ENCODE results near the gene CCSAP. TPM values are rescaled to one million over a fixed set of nuclear protein-coding genes. Genes with fewer than 3 reads are reported as not detected.

CCSAP gene
- polyA plus RNA-seq, 3 donors: 5.2 to 12.2 (median 6.7) TPM

DNA sequence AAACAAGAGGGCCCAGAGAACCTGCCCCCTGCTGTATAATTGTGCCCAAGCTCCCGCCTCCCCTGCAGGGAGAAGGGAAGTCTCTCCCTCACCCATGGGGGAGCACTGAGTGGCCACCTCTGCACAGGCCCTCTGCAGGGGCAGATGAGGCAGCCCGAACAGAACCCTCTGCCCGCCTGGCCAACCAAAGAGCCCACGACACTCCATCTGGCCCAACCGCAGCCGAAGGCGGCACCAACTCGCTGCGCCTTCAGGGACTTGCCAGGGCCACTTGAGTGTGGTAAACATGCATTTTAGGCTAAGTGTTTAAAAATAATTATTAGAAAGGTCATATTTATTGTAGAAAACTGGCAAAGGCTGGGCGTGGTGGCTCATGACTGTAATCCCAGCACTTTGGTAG is 34.6 kb upstream of the CCSAP start:
- Histone ChIP-seq H3K36me3 (replicated peaks in 1 of 2; ENCODE audit: control insufficient read depth in 1 of 2, insufficient read depth in 2 of 2, low read length in 2 of 2) (no peaks in the 10 kb centered on the region), H3K79me2 (ENCODE audit: insufficient read depth, low read length) (no peaks in the 10 kb centered on the region), H3K9me3 (replicated peaks in 1 of 2; ENCODE audit: control insufficient read depth in 1 of 2, insufficient read depth in 1 of 2, low read length in 2 of 2) (no peaks in the 10 kb centered on the region), H3K27ac (ENCODE audit: low read depth in 1 of 2, low read length in 2 of 2) (no peak overlapping the region), H3K27me3 (ENCODE audit: control insufficient read depth in 2 of 2, insufficient read depth in 2 of 2, low read length in 2 of 2) (no peaks in the 10 kb centered on the region), H3K4me2 (replicated peaks; ENCODE audit: extremely low read depth, low read length, poor library complexity, severe bottlenecking) (no peak overlapping the region), H4K20me1 (ENCODE audit: insufficient read depth, low read length) (no peaks in the 10 kb centered on the region), H2AFZ (ENCODE audit: insufficient read depth, low read depth, low read length, poor library complexity, severe bottlenecking) (no peak overlapping the region), H3K4me3 (replicated peaks in 1 of 3; ENCODE audit: low read depth in 2 of 3, low read length in 3 of 3) (no peak overlapping the region), H3K4me1 (ENCODE audit: control insufficient read depth in 1 of 2, insufficient read depth in 2 of 2, low read length in 2 of 2) (no peaks in the 10 kb centered on the region), H3K9ac (ENCODE audit: insufficient read depth, low read length, poor library complexity, severe bottlenecking) (no peak overlapping the region)
- intact Hi-C loops (cut with micrococcal nuclease): no loop called here
- Mint-ChIP-seq H3K9me3 (peaks cover 0 to 5% (median 0%) of the 10 kb centered on the region in 7 donors), H3K36me3 (no peaks in the 10 kb centered on the region), H3K27ac (no peak overlapping the region), H3K4me1 (no peaks in the 10 kb centered on the region), H3K27me3 (ENCODE audit: low read depth in 3 of 3) (peaks cover 2 to 20% (median 3%) of the 10 kb centered on the region in 3 donors), H3K4me3 (no peak overlapping the region)
- TF ChIP-seq, protein P1, sequence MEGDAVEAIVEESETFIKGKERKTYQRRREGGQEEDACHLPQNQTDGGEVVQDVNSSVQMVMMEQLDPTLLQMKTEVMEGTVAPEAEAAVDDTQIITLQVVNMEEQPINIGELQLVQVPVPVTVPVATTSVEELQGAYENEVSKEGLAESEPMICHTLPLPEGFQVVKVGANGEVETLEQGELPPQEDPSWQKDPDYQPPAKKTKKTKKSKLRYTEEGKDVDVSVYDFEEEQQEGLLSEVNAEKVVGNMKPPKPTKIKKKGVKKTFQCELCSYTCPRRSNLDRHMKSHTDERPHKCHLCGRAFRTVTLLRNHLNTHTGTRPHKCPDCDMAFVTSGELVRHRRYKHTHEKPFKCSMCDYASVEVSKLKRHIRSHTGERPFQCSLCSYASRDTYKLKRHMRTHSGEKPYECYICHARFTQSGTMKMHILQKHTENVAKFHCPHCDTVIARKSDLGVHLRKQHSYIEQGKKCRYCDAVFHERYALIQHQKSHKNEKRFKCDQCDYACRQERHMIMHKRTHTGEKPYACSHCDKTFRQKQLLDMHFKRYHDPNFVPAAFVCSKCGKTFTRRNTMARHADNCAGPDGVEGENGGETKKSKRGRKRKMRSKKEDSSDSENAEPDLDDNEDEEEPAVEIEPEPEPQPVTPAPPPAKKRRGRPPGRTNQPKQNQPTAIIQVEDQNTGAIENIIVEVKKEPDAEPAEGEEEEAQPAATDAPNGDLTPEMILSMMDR (IDR thresholded peaks at IDR 0.05): no peak
- WGBS (ENCODE audit: insufficient coverage): 100% methylated on average over 6 of the region's 10 CpGs
- DNase-seq: no peak

DNA sequence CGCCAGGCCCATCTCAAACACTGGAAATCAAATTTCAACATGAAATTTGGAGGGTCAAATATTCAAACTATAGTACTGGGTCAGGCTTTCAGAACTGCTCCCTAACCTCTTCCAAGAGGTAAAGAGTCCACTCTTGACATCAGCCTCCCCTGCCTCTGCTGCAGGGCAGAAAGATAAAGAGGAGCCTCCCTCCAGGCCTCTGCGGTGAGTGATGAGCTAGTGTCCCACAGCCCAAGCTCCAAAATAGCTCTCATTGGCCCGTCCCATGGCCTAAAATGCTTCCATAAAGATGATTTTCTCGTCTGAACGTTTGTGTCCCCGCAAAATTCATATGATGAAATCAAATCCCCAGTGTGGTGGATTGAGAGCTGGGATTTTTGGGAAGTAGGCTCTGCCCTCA is 33.7 kb upstream of the CCSAP start:
- Histone ChIP-seq H4K20me1 (ENCODE audit: insufficient read depth, low read length) (no peaks in the 10 kb centered on the region), H3K9me3 (replicated peaks in 1 of 2; ENCODE audit: control insufficient read depth in 1 of 2, insufficient read depth in 1 of 2, low read length in 2 of 2) (no peaks in the 10 kb centered on the region), H3K27me3 (ENCODE audit: control insufficient read depth in 2 of 2, insufficient read depth in 2 of 2, low read length in 2 of 2) (peaks cover 0 to 5% of the 10 kb centered on the region in 2 donors), H3K79me2 (ENCODE audit: insufficient read depth, low read length) (no peaks in the 10 kb centered on the region), H3K36me3 (replicated peaks in 1 of 2; ENCODE audit: control insufficient read depth in 1 of 2, insufficient read depth in 2 of 2, low read length in 2 of 2) (no peaks in the 10 kb centered on the region), H3K4me2 (replicated peaks; ENCODE audit: extremely low read depth, low read length, poor library complexity, severe bottlenecking) (no peak overlapping the region), H3K4me1 (ENCODE audit: control insufficient read depth in 1 of 2, insufficient read depth in 2 of 2, low read length in 2 of 2) (no peaks in the 10 kb centered on the region), H3K9ac (ENCODE audit: insufficient read depth, low read length, poor library complexity, severe bottlenecking) (no peak overlapping the region), H2AFZ (ENCODE audit: insufficient read depth, low read depth, low read length, poor library complexity, severe bottlenecking) (no peak overlapping the region), H3K27ac (ENCODE audit: low read depth in 1 of 2, low read length in 2 of 2) (no peak overlapping the region), H3K4me3 (replicated peaks in 1 of 3; ENCODE audit: low read depth in 2 of 3, low read length in 3 of 3) (no peak overlapping the region)
- Mint-ChIP-seq H3K27me3 (ENCODE audit: low read depth in 3 of 3) (peaks cover 4 to 22% (median 5%) of the 10 kb centered on the region in 3 donors), H3K9me3 (peaks cover 0 to 5% (median 0%) of the 10 kb centered on the region in 7 donors), H3K4me3 (no peak overlapping the region), H3K4me1 (no peaks in the 10 kb centered on the region), H3K27ac (no peak overlapping the region), H3K36me3 (no peaks in the 10 kb centered on the region)
- intact Hi-C loops (cut with micrococcal nuclease): no loop called here
- no peak for DNase-seq
- TF ChIP-seq, protein P1 (IDR thresholded peaks at IDR 0.05): no peak
- WGBS (ENCODE audit: insufficient coverage): 90% methylated on average over 4 of the region's 6 CpGs
